HG02852 (cell line): ENCODE measurements around the gene CASP5.
"Not testable (repeated sequence)": the region's sequence is repeated elsewhere in the genome, so short reads cannot be mapped to it uniquely, and the experiment has no call there.

Source experiments
- ATAC-seq: cut with Tn5 transposase; IDR thresholded peaks from one replicate; pipeline ENCODE4 v1.9.1; 2021; ENCODE audit warnings: mild to moderate bottlenecking, moderate library complexity; ENCODE audit not compliant: unreplicated experiment

The CASP5 gene

GRCh38 chr11:105023003-105023402 is at the start of gene CASP5:
TSS of gene CASP5 (minus strand) at chr11:105023168. CDS start at chr11:105023136, 32 bp downstream.
- ATAC-seq: no peak

DNA sequence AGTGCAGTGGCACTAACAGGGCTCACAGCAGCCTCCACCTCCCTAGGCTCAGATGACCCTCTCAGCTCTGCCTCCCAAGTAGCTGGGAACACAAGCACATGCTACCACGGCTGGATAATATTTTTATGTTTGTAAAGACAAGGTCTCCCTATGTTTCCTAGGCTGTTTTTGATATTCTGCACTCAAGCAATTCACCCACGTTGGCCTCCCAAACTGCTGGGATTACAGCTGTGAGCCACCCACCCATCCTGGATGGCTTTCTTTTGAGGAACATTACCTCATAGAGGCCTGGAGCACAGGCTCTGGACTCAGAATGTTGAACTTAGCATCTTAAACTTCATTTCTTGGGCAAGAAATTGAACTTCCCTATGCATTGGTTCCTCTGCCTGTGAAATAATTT is 49.1 kb upstream of the CASP5 start:
- ATAC-seq: not testable (repeated sequence)

GRCh38 chr11:105071089-105071732 is 48.2 kb upstream of the CASP5 start:
- ATAC-seq: no peak

GRCh38 chr11:105070306-105070705 is 47.3 kb upstream of the CASP5 start:
- no peak for ATAC-seq

DNA sequence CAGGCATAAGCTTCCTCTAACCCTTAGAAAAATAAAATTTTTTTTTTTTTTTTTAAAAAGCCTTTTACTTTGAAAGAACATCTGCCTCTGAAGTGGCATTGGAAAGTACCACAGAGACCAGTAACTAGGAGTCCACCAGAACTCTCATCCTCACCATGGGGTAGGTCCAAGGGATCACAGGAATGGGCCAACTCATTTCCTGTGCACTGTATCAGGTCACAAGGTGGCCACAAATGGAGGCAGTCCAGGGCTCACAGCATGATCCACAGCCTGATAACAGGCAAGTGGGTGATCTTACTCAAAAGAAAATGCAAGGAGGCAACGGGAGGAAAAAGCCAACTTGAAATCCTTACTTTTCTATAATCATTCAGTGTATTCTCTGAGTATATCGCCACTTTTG is 46.8 kb upstream of the CASP5 start:
- ATAC-seq: not testable (repeated sequence)

- ATAC-seq: not testable (repeated sequence)
These were observed 40.4 kb upstream of the CASP5 start for GRCh38 chr11:105063245-105063941.

DNA sequence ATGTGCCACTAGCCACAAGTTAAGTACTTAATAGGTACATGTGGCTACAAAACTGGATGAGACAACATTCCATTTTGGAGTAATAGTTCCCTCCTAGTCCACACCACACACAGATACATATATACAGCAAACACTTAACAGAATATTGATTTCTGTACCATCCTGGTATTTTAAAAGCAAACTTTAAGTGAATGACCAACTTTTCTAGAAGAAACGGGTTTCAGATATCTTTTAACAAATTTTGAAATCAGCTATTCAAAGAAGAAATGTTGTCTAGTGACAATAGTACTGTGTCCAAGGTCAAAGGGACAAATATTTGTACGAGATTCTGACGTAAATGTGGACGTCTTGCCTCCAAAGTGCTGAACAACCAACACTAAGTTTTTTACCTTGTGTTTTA is 34.5 kb upstream of the CASP5 start:
- ATAC-seq: no peak

DNA sequence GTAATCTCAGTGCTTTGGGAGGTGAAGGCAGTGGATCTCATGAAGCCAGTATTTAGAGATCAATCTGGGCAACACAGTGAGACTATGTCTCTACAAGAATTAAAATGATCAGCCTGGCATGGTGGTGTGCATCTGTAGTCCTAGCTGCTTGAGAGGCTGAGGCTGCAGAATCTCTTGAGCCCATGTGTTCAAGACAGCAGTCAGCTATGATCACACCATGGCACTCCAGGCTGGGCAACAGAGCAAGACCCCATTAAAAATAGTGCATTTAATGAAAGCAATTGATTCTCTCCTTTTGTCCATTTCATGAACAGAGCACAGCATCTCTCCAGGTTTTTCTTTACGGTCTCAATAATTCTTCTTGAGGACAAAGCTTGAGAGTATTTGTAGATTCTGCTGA is 33.5 kb upstream of the CASP5 start:
- no peak for ATAC-seq

- ATAC-seq: no peak
These were observed 31.9 kb upstream of the CASP5 start for GRCh38 chr11:105054723-105055493.

DNA sequence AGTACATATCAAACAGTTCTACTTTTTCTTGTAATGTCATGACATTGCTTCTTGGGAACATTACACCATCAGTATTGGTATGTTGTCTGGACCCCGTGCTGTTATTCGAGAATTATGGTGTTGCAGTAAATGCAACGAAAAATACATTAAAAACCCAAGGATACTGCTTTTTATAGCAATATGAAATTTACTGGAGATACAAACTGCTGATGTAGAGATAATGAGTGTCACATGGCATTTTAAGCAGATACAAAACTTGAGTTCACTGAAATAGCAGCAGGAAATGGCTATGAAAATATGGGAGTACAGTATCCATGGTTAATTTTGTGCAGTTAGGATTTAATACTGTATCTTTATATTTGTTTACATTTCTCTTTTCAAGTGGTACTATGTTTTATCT is 29.5 kb upstream of the CASP5 start:
- no peak for ATAC-seq

GRCh38 chr11:105051559-105051958 is 28.6 kb upstream of the CASP5 start:
- no peak for ATAC-seq

GRCh38 chr11:105049481-105049880 is 26.5 kb upstream of the CASP5 start:
- no peak for ATAC-seq

GRCh38 chr11:105046898-105047579 is 24.1 kb upstream of the CASP5 start:
- ATAC-seq: no peak

DNA sequence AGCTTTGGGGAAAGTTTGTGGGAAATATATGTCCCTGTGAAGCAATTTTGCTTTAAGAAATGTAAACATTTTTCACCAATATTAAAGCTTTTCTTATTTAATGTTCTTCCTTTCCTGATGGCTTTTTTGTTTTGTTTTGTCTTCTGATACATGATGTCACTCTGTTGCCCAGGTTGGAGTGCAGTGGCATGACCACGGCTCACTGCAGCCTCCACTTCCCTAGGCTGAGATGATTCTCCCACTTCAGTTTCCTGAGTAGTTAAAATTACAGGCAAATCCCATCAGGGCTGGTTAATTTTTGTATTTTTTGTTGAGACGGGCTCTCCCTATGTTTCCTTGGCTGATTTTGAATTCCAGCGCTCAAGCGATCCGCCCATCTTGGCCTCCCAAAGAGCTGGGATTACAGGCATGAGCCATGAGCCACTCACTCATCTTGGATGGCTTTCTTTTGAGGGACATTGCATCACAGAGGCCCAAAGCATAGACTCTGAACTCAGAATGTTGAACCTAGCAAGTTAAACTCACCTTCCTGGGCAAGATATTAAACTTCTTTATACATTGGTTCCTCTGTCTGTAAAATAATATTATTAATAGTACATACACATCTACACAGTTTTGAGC is 22.8 kb upstream of the CASP5 start:
- ATAC-seq: no peak

DNA sequence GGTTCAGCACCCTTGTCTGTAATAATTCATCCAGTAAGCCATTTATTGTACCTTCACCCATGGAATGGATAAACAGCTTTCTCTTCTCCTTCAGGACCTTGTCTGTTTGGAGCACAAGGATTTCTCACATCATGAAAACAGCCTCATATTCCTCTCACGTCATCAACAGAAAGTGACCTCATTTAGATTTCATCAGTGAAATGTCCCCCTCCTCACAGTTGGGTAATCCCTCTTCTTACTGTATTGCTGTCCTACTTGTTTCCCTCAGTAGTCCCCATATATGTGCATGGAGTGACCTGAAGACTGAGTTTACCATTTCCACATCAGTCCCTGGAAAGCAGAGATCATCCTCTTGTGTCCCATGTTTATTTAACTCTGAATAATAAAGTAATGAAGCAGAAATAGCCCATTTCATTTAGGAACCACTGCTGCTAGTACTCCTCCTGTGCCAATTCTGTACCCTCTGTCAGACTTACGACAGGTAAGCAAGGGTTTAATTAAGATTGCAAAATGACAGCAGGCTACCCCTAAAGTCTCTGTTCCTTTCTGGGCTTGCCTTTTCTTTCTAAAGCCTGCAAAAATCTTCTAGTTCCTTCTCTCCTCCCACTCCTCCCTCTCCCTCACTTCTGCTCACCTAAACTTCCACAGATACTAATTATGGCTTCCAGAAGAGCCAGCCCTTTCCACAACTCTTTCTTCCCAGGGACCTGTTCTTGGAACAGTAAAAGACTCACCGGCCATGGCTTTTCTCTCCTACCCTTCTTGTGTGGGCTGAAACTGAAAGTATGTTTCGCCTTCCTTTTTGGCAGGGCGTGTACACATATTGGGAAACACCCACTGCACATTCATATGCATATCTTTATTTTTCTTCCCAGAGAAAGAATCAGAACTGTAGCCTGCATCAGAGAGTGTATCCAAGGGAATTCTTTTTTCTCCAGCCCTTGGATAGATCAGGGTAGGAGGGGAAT is 21.9 kb upstream of the CASP5 start, which contains the start of gene CARD16:
Gene CARD16 (minus strand): TSS at position 779 of the 968 bp plus-strand sequence. CDS start 38 bp downstream, at position 741.
- peak; percentile 99 for ATAC-seq

- no peak for ATAC-seq
These were observed 19.2 kb upstream of the CASP5 start for GRCh38 chr11:105042178-105042577.

- no peak for ATAC-seq
These were observed 17.7 kb upstream of the CASP5 start for GRCh38 chr11:105040703-105041102.

DNA sequence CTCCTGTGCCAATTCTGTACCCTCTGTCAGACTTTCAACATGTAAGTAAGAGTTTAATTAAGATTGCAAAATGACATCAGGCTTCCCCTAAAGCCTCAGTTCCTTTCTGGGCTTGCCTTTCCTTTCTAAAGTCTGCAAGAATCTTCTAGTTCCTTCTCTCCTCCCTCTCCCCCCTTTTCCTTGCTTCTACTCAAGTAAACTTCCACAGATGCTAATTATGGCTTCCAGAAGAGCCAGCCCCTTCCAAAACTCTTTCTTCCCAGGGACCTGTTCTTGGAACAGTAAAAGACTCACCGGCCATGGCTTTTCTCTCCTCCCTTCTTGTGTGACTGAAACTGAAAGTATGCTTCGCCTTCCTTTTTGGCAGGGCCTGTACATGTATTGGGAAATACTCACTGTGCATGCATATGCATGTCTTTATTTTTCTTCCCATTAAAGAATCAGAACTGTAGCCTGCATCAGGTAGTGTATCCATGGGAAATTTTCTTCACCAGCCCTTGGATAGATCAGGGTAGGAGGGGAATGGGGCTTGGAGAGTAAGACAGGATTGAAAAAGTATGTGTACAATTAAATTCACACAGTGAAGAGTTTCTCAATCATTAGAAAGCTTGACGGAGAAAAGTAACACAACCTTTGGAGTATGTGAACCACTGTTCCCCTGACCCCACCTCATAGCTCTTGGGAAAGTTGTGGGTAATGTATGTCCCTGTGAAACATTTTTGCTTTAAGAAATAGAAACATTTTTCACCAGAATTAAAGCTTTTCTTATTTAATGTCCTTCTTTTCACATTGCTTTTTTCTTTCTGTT is 12.0 kb upstream of the CASP5 start, which contains the start of gene CASP1:
Gene CASP1 (minus strand): TSS at position 332 of the 808 bp plus-strand sequence. CDS start 31 bp downstream, at position 301.
- peak; percentile 96 for ATAC-seq

GRCh38 chr11:105034388-105034787 is 11.4 kb upstream of the CASP5 start:
- peak; percentile 14 for ATAC-seq
